CD4-positive, alpha-beta T cell treated with Interleukin-17A for 1 hour (primary cell): Measurements from ENCODE around the gene GPR119.
"Not testable (repeated sequence)": the region's sequence is repeated elsewhere in the genome, so short reads cannot be mapped to it uniquely, and the experiment has no call there.

Source experiments
- DNase-seq: peaks from one replicate; pipeline ENCODE4 v3.0.0-alpha.2; 2020

Gene GPR119

GRCh38 chrX:130385520-130385919 is at the start of gene GPR119:
Gene GPR119, minus strand, starts transcription at chrX:130385674. Its CDS starts 227 bp downstream, at chrX:130385447.
- DNase-seq, result no peak

GRCh38 chrX:130429236-130429635 is 43.8 kb upstream of the GPR119 start:
- not testable (repeated sequence) for DNase-seq

GRCh38 chrX:130426531-130426930 is 41.1 kb upstream of the GPR119 start:
- DNase-seq, result no peak

GRCh38 chrX:130419263-130419662 is 33.8 kb upstream of the GPR119 start:
- no peak for DNase-seq

DNA sequence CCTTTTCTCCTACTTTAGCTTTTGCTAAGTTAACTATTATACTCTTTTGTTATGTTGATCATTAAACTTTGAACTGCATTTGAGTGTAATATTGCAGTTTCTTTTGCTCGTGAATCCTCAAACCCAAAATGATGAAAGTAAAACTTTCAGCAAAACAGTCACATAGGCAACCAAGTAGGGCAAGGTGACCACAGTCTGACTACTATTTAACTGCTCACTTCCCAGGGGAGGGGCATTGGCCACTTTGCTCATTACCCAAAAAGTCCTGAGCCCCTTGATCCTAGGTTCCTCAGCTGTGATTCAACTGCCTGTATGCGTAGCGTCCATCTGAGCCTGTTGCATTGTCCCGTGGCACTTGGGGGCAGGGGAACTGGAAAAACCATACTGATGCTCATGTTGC is 33.3 kb upstream of the GPR119 start:
- no peak for DNase-seq

- no peak for DNase-seq
These were observed 32.6 kb upstream of the GPR119 start for GRCh38 chrX:130418066-130418465.

GRCh38 chrX:130416785-130417184 is 31.3 kb upstream of the GPR119 start:
- no peak for DNase-seq

GRCh38 chrX:130415201-130415600 is 29.7 kb upstream of the GPR119 start:
- DNase-seq, result peak; percentile 4

DNA sequence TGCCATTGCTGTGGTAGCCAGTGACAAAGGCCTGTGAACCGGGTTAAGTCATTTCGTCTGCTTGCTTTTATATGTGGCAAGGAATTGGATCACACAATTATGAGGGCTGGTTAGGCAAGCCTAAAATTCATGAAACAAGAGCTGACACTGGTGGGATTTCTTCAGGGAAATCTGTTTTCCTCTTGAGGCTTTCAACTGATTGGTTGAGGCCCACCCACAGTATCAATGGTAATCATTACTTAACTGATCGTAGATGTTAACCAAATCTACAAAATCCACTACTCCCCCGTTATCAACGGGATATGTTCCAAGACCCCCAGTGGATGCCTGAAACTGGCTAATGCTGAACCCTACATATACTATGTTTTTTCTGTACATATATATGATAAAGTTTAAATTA is 29.3 kb upstream of the GPR119 start:
- no peak for DNase-seq

DNA sequence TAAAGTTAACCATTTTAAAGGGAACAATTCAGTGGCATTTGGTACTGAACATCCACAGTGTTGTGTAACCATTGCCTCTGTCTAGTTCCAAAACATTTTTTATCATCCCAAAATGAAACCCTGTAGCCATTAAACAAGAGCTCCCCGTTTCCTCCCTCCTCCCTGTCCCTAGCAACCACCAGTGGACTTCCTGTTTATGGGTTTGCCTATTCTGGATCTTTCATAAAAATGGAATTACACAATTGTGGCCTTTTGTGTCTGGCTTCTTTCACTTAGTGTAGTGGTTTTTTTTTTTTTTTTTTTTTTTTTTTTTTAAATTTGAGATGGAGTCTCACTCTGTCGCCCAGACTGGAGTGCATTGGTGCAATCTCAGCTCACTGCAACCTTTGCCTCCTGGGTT is 27.9 kb upstream of the GPR119 start:
- DNase-seq, result no peak

- no peak for DNase-seq
These were observed 16.8 kb upstream of the GPR119 start for GRCh38 chrX:130402208-130402684.

DNA sequence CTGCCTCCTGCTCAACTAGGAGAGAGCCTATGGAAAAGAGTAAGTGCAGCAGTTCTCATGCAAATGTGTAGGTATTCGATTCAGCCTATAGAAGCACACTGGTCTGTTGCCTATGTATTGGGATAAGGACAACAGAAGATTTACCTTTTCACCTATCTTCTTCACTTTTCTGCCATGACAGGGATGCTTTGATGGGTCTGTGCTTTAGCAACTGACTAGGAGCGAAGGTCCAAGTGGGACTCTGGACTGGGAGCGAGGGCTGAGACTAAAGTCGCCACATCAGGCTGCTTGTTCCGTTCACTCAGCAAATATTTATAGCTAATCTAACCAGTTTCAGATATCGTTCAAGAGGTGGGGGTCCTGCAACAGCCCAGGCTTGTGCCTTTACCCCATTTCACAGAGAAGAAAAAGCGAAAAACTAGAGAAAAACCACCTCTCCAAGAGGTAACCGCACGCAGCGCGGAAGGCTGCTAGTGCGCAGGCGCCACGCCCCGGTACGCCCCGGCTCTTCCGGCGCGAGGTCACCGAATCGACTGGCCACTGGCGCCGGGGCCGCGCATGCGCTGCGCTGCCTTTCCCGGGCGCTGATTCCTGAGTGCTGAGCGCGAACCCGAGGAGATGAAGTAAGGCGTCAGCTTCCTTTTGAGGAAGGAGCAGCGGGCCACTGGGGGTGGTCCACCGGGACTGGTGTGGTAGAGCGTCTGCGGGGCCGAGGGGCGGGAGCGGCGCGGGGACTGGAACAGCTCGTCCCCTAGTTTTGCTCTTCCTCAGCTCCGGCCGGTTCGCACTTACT is 16.1 kb upstream of the GPR119 start, which contains the start of gene RBMX2:
TSS of gene RBMX2 (plus strand) at position 573 of the 793 bp plus-strand sequence. CDS start at position 619, 46 bp downstream.
- DNase-seq, result peak; percentile 78

DNA sequence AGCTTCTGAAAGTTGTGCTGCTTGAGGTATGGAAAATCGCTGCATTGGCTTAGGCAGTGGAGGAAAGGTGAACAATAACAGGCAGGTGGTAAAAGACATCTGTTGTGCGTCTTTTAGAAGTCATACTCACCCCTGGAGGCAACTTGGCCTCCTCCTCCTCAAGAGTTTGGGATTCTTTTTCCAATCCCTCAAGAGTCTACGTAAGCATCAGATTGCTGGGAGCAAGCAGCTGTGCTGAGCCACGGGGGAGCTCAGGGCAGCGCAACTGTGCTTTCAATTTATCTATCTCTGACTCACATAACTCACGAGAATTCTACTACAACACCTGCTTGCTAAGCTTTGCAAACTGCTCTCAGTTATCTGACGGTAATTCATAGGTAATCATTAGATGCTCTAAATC is 9.9 kb upstream of the GPR119 start:
- no peak for DNase-seq

GRCh38 chrX:130393451-130394074 is 8.1 kb upstream of the GPR119 start:
- DNase-seq, result no peak

DNA sequence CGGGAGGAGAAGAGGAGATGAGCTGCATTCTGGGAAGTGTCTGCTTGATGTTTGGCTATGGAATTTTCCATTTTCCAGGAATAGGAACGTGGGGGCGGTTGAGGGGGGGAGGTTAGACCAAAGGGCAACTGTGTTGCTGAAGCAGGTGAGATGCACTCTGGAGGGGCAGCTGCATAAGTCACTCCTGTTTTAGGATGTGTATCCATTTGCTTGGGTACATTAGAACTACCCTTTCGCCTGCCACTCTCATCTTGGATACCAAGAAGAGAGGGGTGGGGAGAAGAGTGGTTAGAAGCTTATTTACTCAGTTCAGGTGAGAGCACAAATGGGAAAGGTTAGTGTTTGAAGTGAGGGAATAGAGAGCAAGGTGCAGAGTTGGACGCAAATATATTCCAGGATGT is 934 bp upstream of the GPR119 start:
- no peak for DNase-seq

- no peak for DNase-seq
These were observed 7.3 kb downstream of the GPR119 start for GRCh38 chrX:130378024-130378669.

- no peak for DNase-seq
These were observed 9.4 kb downstream of the GPR119 start for GRCh38 chrX:130376077-130376476.

DNA sequence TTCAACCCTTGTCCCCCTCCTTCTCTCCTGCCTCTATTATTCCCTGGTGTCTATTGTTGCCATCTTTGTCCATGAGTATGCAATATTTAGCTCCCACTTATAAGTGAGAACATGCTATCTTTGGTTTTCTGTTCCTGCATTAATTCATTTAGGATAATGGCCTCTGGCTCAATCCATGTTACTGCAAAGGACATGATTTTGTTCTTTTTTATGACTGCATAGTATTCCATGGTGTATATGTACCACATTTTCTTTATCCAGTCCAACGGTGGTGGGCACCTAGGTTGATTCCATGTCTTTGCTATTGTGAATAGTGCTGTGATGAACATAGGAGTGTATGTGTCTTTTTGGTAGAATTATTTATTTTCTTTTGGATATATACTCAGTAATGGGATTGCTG is 33.4 kb downstream of the GPR119 start:
- not testable (repeated sequence) for DNase-seq

DNA sequence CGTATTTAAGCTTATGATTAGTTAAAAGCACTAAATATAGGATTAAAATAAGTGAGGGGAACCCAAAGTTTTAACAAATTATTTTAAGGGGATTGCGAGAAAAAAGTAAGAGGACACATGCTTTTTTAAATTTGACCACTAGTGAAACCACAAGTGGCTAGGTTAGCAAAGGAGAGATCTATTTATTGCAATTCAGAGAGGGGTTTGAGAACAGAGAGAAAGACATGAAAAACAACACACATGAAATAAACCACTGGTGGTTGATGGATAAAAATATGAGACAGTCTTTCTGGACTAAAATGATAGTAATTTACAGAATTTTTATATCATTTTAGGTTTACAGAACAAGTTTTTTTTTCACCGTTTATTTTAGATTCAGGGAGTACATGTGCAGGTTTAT is 33.9 kb downstream of the GPR119 start:
- DNase-seq, result no peak

DNA sequence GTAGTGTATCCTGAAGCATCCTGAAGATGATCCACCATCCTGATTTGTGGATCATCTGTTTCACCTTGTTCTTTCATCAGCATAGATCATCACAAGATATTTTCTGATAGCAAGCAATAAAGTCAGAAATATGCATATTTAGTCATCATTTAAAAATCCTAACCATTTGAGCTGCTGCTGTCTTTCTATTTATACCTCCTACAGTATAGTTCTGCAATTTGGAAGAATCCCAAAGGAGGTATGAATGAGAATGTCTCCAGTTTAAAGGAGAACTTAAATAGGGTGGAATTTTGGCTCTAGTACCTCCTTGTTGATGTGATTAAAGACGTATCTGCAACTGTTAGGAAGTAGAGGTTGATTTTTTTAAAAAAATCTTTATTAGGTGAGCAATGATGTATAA is 38.2 kb downstream of the GPR119 start:
- DNase-seq, result no peak

GRCh38 chrX:130343411-130343810 is 42.1 kb downstream of the GPR119 start:
- no peak for DNase-seq

- DNase-seq, result no peak
These were observed 45.2 kb downstream of the GPR119 start for GRCh38 chrX:130340271-130340670.

GRCh38 chrX:130339408-130340222 is 45.9 kb downstream of the GPR119 start, which contains the start of gene SLC25A14:
Gene SLC25A14, plus strand, starts transcription at chrX:130339919. Its CDS starts 360 bp downstream, at chrX:130340279.
- peak; percentile 78 for DNase-seq
